Medulla oblongata (tissue), 1 donor: Measurements from ENCODE around the gene ACBD6.

ENCODE experiments used
- DNase-seq: peaks from one replicate; pipeline ENCODE4 v3.0.0-alpha.2; 2015; ENCODE audit errors: extremely low spot score

ACBD6 gene

DNA sequence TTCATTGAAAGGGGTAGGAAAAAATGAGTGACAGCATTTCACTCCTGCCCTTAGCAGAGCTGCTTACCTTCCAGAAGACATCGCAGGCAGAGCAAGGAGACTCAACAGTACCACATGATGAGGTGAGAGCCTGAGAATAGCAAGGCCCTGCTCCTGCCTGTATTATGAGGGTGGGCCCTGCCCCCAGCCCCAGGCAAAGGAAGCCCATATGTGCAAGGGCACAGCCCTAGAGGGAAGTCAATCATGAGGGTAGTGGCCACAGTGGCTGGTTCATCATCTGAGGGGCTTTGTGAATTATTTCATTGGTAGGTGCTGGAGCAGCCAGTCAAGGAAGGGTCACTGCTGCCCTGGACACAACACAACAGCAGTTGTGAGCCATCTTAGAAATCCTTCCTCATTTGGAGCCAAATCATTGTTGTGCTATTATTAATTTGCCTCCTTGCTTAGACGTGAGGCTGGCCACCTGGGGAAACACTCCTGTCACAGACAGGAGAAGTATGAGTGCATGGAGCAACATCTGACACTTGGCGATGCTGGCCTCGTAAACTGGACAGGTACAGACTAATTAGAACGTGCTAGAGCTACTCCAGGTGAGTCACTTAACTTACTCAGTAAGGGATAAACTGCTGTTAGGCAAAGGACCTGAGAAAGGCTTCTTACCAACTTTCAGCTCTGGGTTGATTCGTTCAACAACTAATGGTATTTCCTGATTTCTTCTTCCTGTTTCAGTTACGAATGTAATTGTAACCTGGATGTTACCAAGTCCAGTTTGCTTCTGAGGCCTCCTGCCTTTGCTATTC, 22.7 kb upstream of the ACBD6 start:
- DNase-seq: no peak

DNA sequence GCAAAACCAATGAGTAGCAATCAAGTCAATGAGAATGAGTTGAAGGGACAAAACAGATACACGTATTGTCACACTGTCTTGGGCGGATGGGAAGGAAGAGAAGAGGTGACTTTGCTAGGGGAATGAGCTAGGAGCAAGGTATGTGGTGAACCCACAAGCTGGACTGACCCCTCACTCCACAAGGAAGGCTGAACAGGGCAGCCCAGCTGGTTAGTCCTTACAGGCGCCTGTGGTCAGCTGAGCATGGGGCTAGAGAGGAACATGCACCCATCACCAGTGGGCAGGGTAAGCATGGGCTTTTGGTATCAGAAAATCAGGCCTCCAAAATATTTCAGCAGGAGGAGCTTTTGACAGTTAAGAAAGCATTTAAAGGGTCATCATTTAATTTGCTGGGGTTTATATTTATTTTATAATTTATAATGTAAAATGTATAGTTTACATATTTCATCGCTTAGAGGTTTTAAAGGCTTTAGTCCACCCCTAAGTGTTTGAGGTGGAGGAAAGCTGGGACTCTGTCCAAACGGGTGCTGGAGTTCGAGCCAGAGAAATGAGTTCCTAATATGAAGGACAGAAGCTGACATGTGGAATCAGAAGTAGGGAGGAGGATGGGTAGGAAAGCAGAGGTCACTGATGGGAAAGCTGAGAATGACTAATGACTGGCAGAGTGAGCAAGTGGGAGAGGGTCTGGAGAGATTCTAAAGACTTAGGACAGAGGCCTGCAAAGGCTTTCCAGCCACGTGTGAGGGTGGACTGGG, 22.0 kb upstream of the ACBD6 start:
- DNase-seq: no peak

DNA sequence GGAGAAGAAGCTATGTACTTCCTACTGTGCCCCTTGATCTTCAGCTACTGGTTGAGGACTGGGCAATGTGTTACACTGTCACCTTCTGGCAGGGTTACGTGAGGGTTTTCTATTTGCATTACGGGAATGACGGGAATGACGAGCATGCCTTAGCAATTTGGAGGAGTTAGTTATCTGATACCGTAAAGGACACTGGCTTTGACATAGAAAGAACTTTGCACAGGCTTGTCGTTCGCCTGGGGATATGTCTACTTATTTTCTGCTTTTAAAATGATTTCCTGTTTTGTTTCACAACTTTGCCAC, 19.8 kb upstream of the ACBD6 start:
- no peak for DNase-seq

DNA sequence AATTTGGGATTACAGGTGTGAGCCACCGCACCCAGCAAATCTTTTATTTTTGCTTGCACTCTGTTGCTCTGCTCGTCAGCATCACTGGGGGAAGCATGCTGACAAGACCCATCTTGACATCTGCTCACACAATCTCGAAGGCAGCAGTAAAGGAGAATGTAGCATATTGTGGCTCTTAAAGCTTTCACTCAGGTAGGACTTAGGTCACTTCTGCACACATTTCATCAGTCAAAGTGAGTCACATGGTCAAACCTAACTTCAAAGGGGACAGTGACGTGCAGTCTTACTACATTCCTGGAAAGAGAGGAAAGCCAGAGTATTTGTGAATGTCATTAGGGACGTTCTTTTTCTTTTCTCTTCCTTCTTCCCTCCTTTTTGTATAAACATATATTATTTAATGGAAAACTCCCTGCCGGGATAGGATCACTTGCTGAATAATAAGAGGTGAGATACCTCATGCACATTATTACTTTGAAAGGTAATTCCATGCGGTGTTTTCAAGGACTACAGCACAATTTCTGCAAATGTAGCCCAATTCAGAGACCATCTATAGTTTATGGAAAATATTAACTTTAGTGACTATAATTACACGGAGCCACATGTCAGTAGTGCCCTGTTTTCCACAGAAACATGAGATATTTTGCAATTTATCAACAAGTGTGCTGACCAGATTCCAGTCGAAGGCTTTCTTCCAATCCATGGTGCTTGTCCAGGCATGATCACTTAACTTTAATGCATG, 19.3 kb upstream of the ACBD6 start:
- no peak for DNase-seq

DNA sequence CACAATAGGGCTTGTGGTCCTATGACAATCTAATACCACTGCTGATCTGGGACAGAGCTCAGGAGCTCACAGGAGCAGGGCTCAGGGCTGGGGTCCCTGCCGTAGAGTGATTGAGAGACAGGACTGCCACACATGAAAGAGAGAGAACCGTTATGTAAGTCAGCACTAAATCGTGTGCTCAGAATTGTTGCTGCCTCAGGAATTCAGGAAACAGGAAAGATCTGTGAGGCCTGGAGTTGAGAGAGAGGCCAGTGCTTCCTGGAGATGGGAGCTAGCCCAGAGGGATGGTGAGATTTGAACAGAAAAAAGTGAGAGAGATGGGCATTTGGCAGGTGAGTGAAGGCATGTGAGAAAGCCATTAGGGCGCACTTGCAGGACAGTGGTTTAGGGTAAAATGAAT, 17.5 kb upstream of the ACBD6 start:
- DNase-seq: no peak

DNA sequence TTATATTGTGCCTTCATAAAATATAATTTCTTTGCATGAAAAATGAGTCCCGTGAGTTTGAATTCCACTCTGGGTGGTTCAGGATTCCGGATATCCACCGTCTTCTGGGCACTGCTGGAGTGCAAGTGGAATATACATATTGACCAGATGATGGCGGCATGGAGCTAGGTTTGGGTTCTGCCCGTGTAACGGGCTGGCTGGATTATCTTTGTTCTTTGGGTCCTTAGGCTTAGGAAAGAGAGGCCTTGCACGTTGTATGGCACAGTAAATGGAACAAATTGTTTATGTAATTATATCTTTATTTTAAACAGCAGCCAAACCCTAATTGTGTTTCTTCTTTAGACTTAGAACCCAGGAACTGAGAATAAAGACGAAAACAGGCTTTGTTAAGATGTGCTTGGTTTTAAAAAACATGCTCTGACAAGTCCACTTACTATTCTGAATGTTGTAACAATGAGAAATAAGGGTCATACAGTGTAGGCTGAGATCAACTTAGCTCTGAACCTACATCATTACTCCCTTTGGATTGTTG, 13.5 kb upstream of the ACBD6 start:
- DNase-seq: peak; percentile 94

DNA sequence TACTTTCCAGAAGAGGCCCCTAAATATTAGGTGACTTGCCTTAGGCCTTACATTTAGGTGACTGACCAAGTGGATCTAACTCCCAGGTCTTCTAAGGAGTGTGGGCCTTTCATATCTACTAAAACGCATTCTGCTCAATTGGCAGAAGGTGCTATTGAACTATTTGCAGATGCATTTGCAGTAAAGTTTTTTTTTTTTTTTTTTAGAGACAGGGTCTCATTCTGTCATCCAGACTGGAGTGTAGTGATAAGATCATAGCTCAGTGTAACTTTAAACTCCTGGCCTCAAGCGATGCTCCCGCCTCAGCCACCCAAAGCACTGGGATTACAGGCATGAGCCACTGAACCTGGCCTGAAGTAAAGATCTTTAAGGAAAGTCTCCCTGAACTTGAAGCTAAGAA, 13.0 kb upstream of the ACBD6 start:
- DNase-seq: no peak

DNA sequence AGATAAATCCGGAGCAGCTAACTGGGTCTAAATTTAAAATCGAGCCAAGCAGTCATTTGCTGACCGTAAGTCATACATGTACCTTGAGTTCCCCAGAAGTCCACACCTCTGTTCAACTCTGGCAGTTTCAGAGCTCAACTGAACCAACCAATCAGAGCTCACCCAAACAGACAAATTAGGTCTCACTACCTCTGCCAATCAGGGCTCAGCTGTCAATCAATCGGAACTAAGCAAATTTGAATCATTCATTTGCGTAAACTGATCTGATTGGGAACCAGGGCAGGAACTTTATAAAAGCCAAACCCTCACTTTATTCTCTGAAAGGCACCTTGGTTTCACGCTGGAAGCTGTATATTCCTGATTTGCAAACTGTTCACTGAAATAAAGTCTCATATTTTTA, 11.2 kb upstream of the ACBD6 start:
- DNase-seq: no peak

DNA sequence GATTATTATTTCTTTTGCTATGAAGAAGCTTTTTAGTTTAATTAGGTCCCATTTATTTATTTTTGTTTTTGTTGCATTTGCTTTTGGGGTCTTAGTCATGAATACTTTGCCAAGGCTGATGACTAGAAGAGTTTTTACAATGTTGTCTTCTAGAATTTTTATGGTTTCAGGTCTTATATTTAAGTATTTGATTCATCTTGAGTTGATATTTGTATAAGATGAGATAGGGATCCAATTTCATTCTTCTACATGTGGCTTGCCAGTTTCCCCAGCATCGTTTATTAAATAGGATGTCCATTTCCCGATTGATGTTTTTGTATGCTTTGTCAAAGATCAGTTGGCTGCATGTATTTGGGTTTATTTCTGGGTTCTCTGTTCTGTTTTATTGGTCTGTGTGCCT, 8.5 kb upstream of the ACBD6 start:
- no peak for DNase-seq

DNA sequence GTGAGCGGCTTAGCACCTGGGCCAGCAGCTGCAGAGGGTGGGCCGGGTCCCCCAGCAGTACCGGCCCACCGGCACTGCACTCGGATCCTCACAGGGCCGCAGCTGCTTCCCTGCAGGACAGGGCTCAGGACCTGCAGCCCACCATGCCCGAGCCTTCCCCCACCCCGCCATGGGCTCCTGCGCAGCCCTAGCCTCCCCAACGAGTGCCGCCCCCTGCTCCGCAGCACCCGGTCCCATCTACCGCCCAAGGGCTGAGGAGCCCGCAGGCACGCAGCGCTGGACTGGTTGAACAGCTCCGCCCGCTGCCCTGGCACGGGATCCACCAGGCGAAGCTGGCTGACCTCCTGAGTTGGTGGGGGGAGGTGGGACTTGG, 6.3 kb upstream of the ACBD6 start:
- no peak for DNase-seq

DNA sequence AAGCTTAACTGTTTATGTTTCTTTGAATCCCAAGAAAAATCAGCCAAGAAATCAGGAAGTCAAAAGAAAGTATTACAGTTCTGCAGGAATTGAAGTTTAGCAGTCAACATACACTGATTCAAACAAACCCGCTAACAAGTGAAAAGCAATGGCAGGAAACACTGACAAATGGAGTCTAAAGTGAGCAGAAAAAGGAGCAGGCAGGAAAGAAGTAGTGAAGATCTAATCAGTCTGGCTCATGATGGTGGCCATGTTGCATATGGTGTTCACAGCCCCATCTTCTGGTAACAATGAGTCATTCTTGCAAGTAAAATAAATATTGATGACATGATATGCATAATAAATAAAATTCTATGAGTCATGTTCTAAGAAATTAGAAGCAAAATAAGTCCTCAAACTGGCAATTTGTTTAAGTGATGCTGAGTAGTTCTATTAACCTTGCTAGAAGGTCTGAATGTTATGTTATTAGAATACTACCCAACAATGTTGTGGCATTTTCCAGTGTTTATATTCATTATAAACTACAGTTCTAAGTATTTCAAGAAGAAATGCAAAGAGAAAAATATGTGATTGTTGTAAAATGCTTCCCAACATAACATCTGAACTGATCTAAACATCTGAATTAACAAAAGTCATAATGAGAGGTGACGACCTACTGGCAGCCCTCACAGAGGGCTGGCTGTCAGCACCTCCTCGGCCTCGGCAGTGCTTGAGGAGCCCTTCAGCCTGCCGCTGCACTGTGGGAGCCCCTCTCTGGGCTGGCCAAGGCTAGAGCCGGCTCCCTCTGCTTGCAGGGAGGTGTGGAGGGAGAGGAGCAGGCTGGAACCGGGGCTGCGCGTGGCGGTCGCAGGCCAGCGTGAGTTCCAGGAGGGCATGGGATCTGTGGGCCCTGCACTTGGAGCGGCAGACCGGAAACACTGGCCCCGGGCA, 5.7 kb upstream of the ACBD6 start:
- DNase-seq: no peak

DNA sequence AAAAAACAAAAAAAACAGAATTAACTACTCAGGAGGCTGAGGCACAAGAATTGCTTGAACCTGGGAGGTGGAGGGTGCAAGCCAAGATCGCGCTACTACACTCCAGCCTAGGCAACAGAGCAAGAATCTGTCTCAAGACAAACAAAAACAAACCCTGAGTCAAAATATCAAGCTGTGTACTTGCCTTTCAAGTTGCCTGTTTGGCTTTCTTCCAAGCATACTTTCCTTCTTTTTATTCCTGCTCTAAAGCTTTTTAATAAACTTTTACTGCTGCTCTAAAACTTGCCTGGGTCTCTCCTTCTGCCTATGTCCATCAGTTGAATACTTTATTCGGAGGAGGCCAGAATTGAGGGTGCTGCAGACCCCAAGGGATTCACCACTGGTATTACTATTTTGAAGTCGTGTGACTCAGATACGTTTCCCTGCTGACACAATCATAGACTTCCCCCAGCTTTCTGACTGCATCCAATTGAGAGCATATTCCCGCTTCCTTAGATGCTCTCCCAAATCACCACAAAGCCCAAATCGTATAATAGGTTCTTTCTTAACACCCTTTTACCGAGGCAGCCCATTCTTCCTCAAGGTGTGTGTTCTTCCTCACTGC, 3.5 kb upstream of the ACBD6 start:
- peak; percentile 21 for DNase-seq

DNA sequence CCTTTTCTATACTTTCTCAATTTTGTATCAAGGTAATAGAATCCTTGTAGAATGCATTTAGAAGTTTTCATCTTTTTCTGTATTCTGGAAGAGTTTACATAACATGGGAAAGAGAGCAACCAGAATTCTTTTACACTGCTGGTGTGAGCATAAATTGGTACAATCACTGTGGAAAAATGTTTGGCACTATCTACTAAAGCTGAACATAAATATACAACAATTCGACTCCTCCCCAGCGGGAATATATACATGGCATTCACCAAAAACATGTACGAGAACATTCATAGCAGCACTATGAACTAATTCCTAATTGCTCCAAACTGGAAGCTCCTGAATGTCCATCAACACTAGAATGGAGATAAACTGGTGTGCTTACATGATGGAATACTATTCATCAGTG, 1.8 kb upstream of the ACBD6 start:
- DNase-seq: no peak

DNA sequence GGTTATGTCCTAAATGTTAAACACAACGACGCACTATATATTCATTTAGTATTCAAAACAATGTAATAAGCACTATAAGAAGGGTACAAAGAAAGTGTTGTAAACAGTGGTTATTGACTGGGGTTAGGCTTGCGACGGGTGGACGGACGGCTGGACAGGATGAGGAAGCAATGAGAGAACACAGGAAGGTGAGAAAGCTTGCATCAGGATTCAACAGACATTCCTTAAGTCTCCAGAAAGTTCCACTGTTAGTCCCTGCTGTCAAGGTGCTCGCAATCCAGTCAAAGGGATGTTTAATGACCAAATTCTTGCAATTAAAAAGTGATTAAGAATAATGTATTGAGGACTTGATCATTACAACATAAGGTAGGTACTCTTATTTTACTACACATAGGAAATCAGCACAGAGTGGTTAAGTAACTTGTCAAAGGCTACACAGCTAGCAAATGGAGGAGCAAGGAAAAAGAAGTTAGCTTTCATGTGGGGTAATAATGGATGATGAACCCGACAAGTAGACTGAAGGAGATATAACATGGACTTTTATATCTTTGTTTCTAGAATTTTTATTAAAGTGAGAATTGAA, 994 bp upstream of the ACBD6 start:
- peak; percentile 46 for DNase-seq

DNA sequence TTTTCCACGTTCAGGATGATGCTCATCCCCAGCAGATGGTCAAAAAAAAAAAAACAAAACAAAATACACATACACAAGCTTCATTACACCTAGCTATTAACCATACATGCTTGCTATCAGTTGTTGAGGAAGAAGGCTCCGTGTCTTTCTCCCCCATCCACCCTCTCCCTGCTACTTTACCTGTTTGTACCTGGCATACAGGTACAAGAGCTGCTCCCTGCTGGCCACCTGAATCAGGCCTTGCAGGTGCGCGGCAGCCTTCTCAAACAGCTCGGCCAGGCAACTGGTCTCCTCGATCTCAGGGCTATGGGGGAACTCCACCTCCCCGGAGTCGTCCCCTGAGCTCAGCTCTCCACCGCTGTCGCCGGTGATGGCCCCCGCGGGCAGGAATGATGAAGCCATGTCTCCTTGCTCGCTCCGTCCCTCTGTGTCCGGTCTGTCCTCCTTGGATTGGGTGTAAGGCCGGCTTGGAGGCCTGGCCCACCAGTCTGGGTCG, 464 bp downstream of the ACBD6 start:
- DNase-seq: no peak

DNA sequence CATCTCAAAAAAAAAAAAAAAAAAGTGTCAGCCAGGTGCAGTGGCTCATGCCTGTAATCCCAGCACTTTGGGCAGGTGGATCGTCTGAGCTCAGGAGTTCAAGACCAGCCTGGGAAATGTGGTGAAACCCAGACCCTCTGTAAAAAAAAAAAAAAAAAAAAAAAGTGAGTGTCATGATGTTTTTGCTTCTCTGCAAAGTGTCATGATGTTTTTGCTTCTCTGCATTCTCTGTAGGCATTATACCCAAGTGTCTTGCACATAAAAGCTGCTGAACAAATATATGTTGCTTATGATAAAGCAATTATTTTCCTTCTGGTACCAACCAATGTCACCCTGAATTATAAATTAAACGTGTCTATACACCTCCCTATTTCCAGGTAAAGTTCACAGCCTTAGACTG, 1.7 kb downstream of the ACBD6 start:
- DNase-seq: no peak

DNA sequence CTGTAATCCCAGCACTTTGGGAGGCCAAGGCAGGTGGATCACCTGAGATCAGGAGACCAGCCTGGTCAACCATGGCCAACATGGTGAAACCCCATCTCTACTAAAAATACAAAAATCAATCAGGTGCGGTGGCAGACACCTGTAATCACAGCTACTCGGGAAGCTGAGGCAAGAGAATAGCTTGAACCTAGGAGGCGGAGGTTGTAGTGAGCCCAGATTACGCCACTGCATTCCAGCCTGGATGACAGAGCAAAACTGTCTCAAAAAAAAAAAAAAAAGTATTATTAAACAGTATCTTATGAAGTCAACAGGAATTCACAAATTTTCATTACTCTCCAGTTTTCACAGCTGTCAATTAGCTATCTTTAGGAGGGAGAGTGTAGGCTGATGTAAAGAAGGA, 3.8 kb downstream of the ACBD6 start:
- DNase-seq: no peak

DNA sequence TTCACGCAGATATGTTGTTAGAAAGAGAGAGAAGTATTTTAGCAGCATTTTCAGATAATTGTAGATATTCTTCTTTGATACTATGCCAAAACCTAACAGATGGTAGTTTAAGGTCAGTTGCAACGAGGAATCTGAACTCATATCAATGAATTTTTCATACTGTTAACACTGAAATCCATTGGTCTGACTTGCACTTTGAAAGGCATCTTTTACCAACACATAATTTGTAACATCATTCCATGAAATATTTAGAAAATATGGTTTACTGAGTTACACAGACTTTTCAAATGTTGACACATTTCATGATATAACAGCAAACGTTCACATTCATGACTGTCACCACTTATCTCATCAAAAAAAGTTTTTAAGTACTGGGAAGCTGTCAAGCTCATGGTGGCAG, 4.6 kb downstream of the ACBD6 start:
- no peak for DNase-seq

DNA sequence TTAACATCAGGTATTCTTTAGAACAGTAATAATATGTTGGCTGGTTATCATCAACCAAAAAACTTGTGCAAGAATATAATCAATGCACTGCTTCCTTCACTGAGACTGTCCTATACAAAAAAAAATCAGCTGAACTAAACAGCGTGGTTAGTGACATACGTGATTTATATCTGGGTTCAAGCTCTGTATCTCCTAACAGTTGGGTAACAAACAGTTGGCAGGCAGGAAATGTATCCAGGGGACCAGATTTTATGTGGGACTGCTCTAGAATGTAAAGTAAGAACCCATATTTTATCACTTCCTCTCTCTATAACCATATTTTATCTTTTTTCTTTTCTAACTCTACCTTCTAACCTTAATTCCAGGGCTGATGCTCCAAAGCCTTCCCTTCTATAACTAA, 8.0 kb downstream of the ACBD6 start:
- DNase-seq: no peak

DNA sequence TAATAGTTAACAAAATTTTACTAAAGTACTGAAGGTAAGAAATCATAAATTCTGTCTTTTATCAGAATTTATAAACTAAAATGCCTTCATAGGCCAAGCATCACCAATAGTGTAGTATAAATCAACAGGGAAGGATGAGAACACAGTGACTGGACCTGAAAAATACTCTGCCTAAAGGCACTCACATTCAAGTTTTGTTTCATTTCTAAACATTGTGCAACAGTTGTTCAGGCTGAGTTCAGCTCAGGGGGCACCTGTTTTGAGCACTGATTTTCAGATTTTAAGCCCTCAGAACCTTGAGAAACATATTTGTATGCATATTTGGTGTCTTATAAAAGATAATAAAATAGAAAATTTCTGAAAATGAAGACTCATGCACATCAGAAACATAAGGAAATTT, 12.4 kb downstream of the ACBD6 start:
- no peak for DNase-seq

DNA sequence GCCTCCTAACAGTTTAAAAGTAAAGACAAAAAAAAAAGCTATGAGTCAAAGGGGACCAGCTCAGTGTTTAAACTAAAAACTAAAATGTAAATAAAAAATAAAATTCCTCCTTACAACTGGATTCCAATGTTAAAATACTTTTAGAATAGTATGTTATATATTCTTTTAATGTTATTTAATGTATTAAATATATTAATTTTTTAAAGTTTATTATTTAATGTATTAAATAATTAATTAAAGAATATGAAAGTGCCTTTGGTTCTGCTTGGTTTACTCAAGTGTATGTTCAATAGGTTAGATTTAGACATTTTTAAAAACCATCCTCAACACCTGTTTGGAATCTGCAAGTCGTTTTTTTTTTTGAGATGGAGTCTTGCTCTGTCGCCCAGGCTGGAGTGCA, 13.1 kb downstream of the ACBD6 start:
- DNase-seq: no peak
